GM11168 (cell line): ENCODE measurements around the gene GEMIN7.

ENCODE experiments used
- in situ Hi-C: fragments of 300-500 bp; cut with MboI; formaldehyde crosslinking; loops from one replicate; pipeline ENCODE4 v1.12.0; 2022; ENCODE audit warnings: low sequenced_read_pairs; ENCODE audit not compliant: unreplicated experiment

The GEMIN7 gene

GRCh38 chr19:45124021-45124420 lies 45.0 kb downstream of the GEMIN7 start:
- in situ Hi-C loops: no loop called here

GRCh38 chr19:45125360-45125759 lies 46.3 kb downstream of the GEMIN7 start:
- in situ Hi-C loops: no loop called here

- in situ Hi-C loops: no loop called here
Measured at GRCh38 chr19:45125975-45126493, 47.0 kb downstream of the GEMIN7 start.

GRCh38 chr19:45126654-45127053 lies 47.6 kb downstream of the GEMIN7 start:
- in situ Hi-C loops: no loop called here

GRCh38 chr19:45128146-45128545 lies 49.1 kb downstream of the GEMIN7 start:
- in situ Hi-C loops: no loop called here

GRCh38 chr19:45128806-45129205 lies 49.7 kb downstream of the GEMIN7 start:
- in situ Hi-C loops: no loop called here

GRCh38 chr19:45130236-45130635 lies 51.2 kb downstream of the GEMIN7 start:
- in situ Hi-C loops: no loop called here

- in situ Hi-C loops: no loop called here
Measured at GRCh38 chr19:45130888-45131615, 52.0 kb downstream of the GEMIN7 start.

- in situ Hi-C loops: no loop called here
Measured at GRCh38 chr19:45133661-45134060, 54.6 kb downstream of the GEMIN7 start.

- in situ Hi-C loops: no loop called here
Measured at GRCh38 chr19:45135176-45135885, 56.3 kb downstream of the GEMIN7 start.

GRCh38 chr19:45136507-45137178 lies 57.6 kb downstream of the GEMIN7 start:
- in situ Hi-C loops: no loop called here

GRCh38 chr19:45137179-45137761 lies 58.2 kb downstream of the GEMIN7 start:
- in situ Hi-C loops: no loop called here

GRCh38 chr19:45138303-45138751 lies 59.3 kb downstream of the GEMIN7 start:
- in situ Hi-C loops: no loop called here

- in situ Hi-C loops: no loop called here
Measured at GRCh38 chr19:45139286-45140143, 60.5 kb downstream of the GEMIN7 start.

GRCh38 chr19:45140144-45140503 lies 61.1 kb downstream of the GEMIN7 start:
- in situ Hi-C loops: no loop called here

- in situ Hi-C loops: no loop called here
Measured at GRCh38 chr19:45140533-45140932, 61.5 kb downstream of the GEMIN7 start.
